CD4-positive, alpha-beta T cell (primary cell): ENCODE measurements around the gene MCM9. TPM values are rescaled to one million over a fixed set of nuclear protein-coding genes. Genes with fewer than 3 reads are reported as not detected.

Experiments used
- ATAC-seq: fragments of 200-7000 bp; cut with Tn5 transposase; one replicate; pipeline ENCODE4 v1.10.0; 2022; ENCODE audit warnings: mild to moderate bottlenecking; ENCODE audit not compliant: poor library complexity
- CTCF ChIA-PET: fragments of 350-600 bp; sonication (Branson Sonifier 250); formaldehyde crosslinking; loops from one replicate; lab custom pipeline; 2021; ENCODE audit warnings: antibody characterized with exemption, inconsistent platforms; lab: Charles Lee
- POLR2A ChIA-PET: fragments of 350-600 bp; sonication (Branson Sonifier 250); formaldehyde crosslinking; loops from one replicate; lab custom pipeline; 2021; ENCODE audit warnings: antibody characterized with exemption, inconsistent platforms; lab: Charles Lee
- DNase-seq, 14 experiments: peaks; one replicate each; pipeline ENCODE4 v3.0.0-alpha.2; 2013 to 2020; ENCODE audit warnings: mixed read lengths in 2 of 14
- H3K27ac ChIP-seq, 2 donors: one replicate each; pipeline versions ENCODE4 v1.5.1 to v1.7.0; 2013; ENCODE audit warnings: low read length in 2 of 2, low read depth in 1 of 2, mild to moderate bottlenecking in 1 of 2
- H3K27me3 ChIP-seq, 2 experiments: 1 replicate in 1 of 2; 2 replicates in 1 of 2; pipeline versions ENCODE4 v1.6.1 to v1.7.0; 2013; ENCODE audit warnings: low read length in 2 of 2, control low read depth in 1 of 2, mild to moderate bottlenecking in 1 of 2, moderate library complexity in 1 of 2; ENCODE audit not compliant: insufficient read depth in 2 of 2, control insufficient read depth in 1 of 2
- H3K36me3 ChIP-seq: one replicate; pipeline ENCODE4 v1.6.1; 2013; ENCODE audit warnings: low read length, control low read depth; ENCODE audit not compliant: insufficient read depth
- H3K4me1 ChIP-seq: one replicate; pipeline ENCODE4 v1.6.1; 2013; ENCODE audit warnings: low read length, control low read depth; ENCODE audit not compliant: insufficient read depth
- H3K4me3 ChIP-seq: one replicate; pipeline ENCODE4 v1.5.1; 2013; ENCODE audit warnings: mild to moderate bottlenecking, low read length, moderate library complexity
- H3K9me3 ChIP-seq, 2 experiments: 1 replicate in 1 of 2; 2 replicates in 1 of 2; pipeline versions ENCODE4 v1.6.1 to v1.7.0; 2013; ENCODE audit warnings: low read length in 2 of 2, mild to moderate bottlenecking in 2 of 2, control low read depth in 1 of 2, moderate library complexity in 1 of 2; ENCODE audit not compliant: control insufficient read depth in 1 of 2, insufficient read depth in 1 of 2
- H3K27ac Mint-ChIP-seq: one replicate; pipeline ENCODE4 v1.8.0; 2020; ENCODE audit warnings: mixed read lengths
- H3K27me3 Mint-ChIP-seq: one replicate; pipeline ENCODE4 v1.8.0; 2021; ENCODE audit warnings: mixed read lengths
- H3K36me3 Mint-ChIP-seq: one replicate; pipeline ENCODE4 v1.8.0; 2021; ENCODE audit warnings: low read depth, mixed read lengths
- H3K4me1 Mint-ChIP-seq: one replicate; pipeline ENCODE4 v1.8.0; 2021; ENCODE audit warnings: low read depth, mixed read lengths
- H3K4me3 Mint-ChIP-seq: one replicate; pipeline ENCODE4 v1.8.0; 2020; ENCODE audit warnings: mild to moderate bottlenecking, mixed read lengths
- H3K9me3 Mint-ChIP-seq: one replicate; pipeline ENCODE4 v1.8.0; 2020; ENCODE audit warnings: mixed read lengths
- CTCF ChIP-seq: fragments of 200-600 bp; IDR thresholded peaks from one replicate; pipeline ENCODE4 v1.8.0; 2022; ENCODE audit warnings: antibody characterized with exemption, mild to moderate bottlenecking
- intact Hi-C, 2 experiments: fragments of 100-400 bp; cut with DNase I in 1 of 2; cut with micrococcal nuclease in 1 of 2; formaldehyde crosslinking; loops; one replicate each; pipeline versions ENCODE4 v1.15.1 to v1.9.0; 2023 to 2025; cut with DNase I, micrococcal nuclease
- total RNA-seq, 174 experiments: library from RNA in 2 of 174; stranded (reverse) in 2 of 174; gene quantifications; one replicate each; pipeline ENCODE4 v1.2.3 and lab custom pipeline; 2021 to 2026

MCM9 gene
- total RNA-seq, 2 experiments from 2014 or later: 25.5 TPM

DNA sequence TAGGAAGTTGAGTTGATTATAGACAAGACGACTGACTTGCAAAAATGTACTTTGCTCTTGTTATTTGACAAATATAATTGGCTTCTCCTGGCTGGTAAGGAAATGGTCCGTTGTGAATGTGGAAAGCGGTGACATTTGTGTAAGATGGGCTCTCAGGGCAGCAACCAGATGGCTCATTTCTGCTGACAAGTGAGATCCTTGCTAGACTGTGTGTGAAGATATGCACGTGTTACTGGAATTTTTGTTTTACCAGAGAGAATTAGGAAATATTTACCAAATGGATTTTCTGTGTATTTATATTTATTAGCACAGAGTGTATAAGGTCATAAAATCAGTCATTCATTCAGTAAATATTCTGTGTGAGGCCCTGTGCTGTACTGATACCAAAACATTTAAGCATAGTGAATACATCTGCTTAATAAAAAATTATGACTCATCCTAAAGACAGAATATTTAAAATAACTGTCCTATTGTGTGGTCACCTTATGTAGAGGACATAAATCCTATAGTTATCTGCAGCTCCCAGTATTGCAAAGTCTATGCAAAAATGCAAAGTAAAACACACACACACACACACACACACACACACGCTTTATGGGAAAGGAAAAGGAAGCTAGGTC lies 150.9 kb downstream of the MCM9 start:
- H3K4me3 Mint-ChIP-seq: no peak overlapping the region
- H3K4me3 ChIP-seq: no peak overlapping the region
- H3K36me3 Mint-ChIP-seq: peaks cover 3% of the 10 kb centered on the region
- no peaks in the 10 kb centered on the region for H3K27me3 Mint-ChIP-seq
- ChIA-PET POLR2A (interaction anchor here (0.6 to 1.2 kb wide), 4 partner anchors 64 to 133 kb away, joined by 3 read pairs; partner anchors contain the start of gene CEP85L), CTCF (interaction anchor here (0.6 to 1.2 kb wide), 2 partner anchors 16 to 119 kb away, joined by 3 to 4 read pairs; no protein-coding TSS in a partner anchor)
- TF ChIP-seq CTCF: no peak
- no peaks in the 10 kb centered on the region for H3K36me3 ChIP-seq
- no peak overlapping the region for H3K27ac ChIP-seq
- H3K27me3 ChIP-seq: no peaks in the 10 kb centered on the region
- intact Hi-C loops: no loop called here
- ATAC-seq: no peak
- H3K9me3 ChIP-seq: no peaks in the 10 kb centered on the region
- no peak for DNase-seq
- peaks cover 24% of the 10 kb centered on the region for H3K4me1 ChIP-seq
- no peaks in the 10 kb centered on the region for H3K9me3 Mint-ChIP-seq
- peaks cover 12% of the 10 kb centered on the region for H3K4me1 Mint-ChIP-seq
- H3K27ac Mint-ChIP-seq: no peak overlapping the region

GRCh38 chr6:118782651-118783050 lies 152.3 kb downstream of the MCM9 start:
- Histone ChIP-seq H3K27me3 (no peaks in the 10 kb centered on the region), H3K27ac (no peak overlapping the region), H3K4me1 (peaks cover 12% of the 10 kb centered on the region), H3K9me3 (no peaks in the 10 kb centered on the region), H3K4me3 (no peak overlapping the region), H3K36me3 (no peaks in the 10 kb centered on the region)
- intact Hi-C loops: no loop called here
- no peaks in the 10 kb centered on the region for H3K27me3 Mint-ChIP-seq
- CTCF ChIA-PET: interaction anchor here (1.2 kb wide), 1 partner anchor 18 kb away, joined by 3 read pairs; no protein-coding TSS in a partner anchor
- H3K27ac Mint-ChIP-seq: no peak overlapping the region
- DNase-seq (no peak), ATAC-seq (no peak)
- H3K4me3 Mint-ChIP-seq: no peak overlapping the region
- no peak for TF ChIP-seq CTCF
- POLR2A ChIA-PET: no interaction called here
- H3K4me1 Mint-ChIP-seq: peaks cover 14% of the 10 kb centered on the region
- H3K36me3 Mint-ChIP-seq: no peaks in the 10 kb centered on the region
- no peaks in the 10 kb centered on the region for H3K9me3 Mint-ChIP-seq

GRCh38 chr6:118781897-118782296 lies 153.1 kb downstream of the MCM9 start:
- no peaks in the 10 kb centered on the region for H3K36me3 Mint-ChIP-seq
- ATAC-seq (no peak), DNase-seq (no peak)
- H3K4me3 Mint-ChIP-seq: no peak overlapping the region
- Histone ChIP-seq H3K27me3 (no peaks in the 10 kb centered on the region), H3K4me3 (no peak overlapping the region), H3K27ac (no peak overlapping the region), H3K4me1 (peaks cover 10% of the 10 kb centered on the region), H3K9me3 (no peaks in the 10 kb centered on the region), H3K36me3 (no peaks in the 10 kb centered on the region)
- no peak overlapping the region for H3K27ac Mint-ChIP-seq
- no peaks in the 10 kb centered on the region for H3K27me3 Mint-ChIP-seq
- TF ChIP-seq CTCF: no peak
- intact Hi-C loops: no loop called here
- H3K9me3 Mint-ChIP-seq: no peaks in the 10 kb centered on the region
- ChIA-PET CTCF (no interaction called here), POLR2A (no interaction called here)
- peaks cover 17% of the 10 kb centered on the region for H3K4me1 Mint-ChIP-seq
